Hepatocyte (in vitro differentiated cells): Measurements from ENCODE around the gene B3GNT3. TPM values are rescaled to one million over a fixed set of nuclear protein-coding genes. Genes with fewer than 3 reads are reported as not detected.
"Not testable (repeated sequence)": the region's sequence is repeated elsewhere in the genome, so short reads cannot be mapped to it uniquely, and the experiment has no call there.

Experiments
- DNase-seq: peaks from one replicate; pipeline ENCODE4 v3.0.0-alpha.2; 2016; ENCODE audit warnings: low spot score
- H2AFZ ChIP-seq: fragments of 200-600 bp; sonication (generic); 2 replicates; pipeline ENCODE4 v1.6.0; 2016; ENCODE audit warnings: antibody characterized with exemption, mild to moderate bottlenecking
- H3K27ac ChIP-seq: fragments of 200-600 bp; sonication (generic); 2 replicates; pipeline ENCODE4 v1.5.1; 2016; ENCODE audit warnings: mild to moderate bottlenecking
- H3K27me3 ChIP-seq: fragments of 200-600 bp; sonication (generic); 2 replicates; pipeline ENCODE4 v1.6.1; 2016
- H3K36me3 ChIP-seq: fragments of 200-600 bp; sonication (generic); replicated peaks from 2 replicates; pipeline ENCODE4 v1.5.1; 2016; ENCODE audit warnings: low read depth; ENCODE audit not compliant: insufficient read depth
- H3K4me1 ChIP-seq: fragments of 200-600 bp; sonication (generic); 2 replicates; pipeline ENCODE4 v1.5.1; 2016; ENCODE audit warnings: mild to moderate bottlenecking, moderate library complexity; ENCODE audit not compliant: insufficient read depth
- H3K4me2 ChIP-seq: fragments of 200-600 bp; sonication (generic); 2 replicates; pipeline ENCODE4 v1.6.0; 2016
- H3K4me3 ChIP-seq: fragments of 200-600 bp; sonication (generic); 2 replicates; pipeline ENCODE4 v1.5.1; 2016; ENCODE audit warnings: mild to moderate bottlenecking
- H3K79me2 ChIP-seq: fragments of 200-600 bp; sonication (generic); 2 replicates; pipeline ENCODE4 v1.6.0; 2017; ENCODE audit warnings: mild to moderate bottlenecking
- H3K9me2 ChIP-seq: fragments of 200-600 bp; sonication (generic); replicated peaks from 2 replicates; pipeline ENCODE4 v1.6.0; 2017; ENCODE audit warnings: mild to moderate bottlenecking; ENCODE audit not compliant: insufficient read depth
- H3K9me3 ChIP-seq: fragments of 200-600 bp; sonication (generic); 2 replicates; pipeline ENCODE4 v1.5.1; 2016; ENCODE audit warnings: low read depth, mild to moderate bottlenecking
- H4K20me1 ChIP-seq: fragments of 200-600 bp; sonication (generic); 2 replicates; pipeline ENCODE4 v1.6.0; 2016; ENCODE audit warnings: mild to moderate bottlenecking; ENCODE audit not compliant: insufficient read depth, poor library complexity, severe bottlenecking
- EZH2 ChIP-seq: fragments of 200-600 bp; sonication (generic); IDR thresholded peaks from 2 replicates; pipeline ENCODE4 v1.6.1; 2016; ENCODE audit warnings: antibody characterized with exemption, mild to moderate bottlenecking, borderline replicate concordance
- EZH2phosphoT487 ChIP-seq: fragments of 200-600 bp; sonication (generic); IDR thresholded peaks from one replicate; pipeline ENCODE4 v1.6.1; 2018; ENCODE audit warnings: antibody characterized with exemption, mild to moderate bottlenecking, low read depth, moderate library complexity; ENCODE audit not compliant: unreplicated experiment, severe bottlenecking
- whole genome bisulfite sequencing: methylation state at CpG from one replicate; pipeline ENCODE4 v1.1.6; 2016; ENCODE audit warnings: low lambda C conversion rate; ENCODE audit errors: missing lambda C conversion rate; 5-methylcytosine and 5-hydroxymethylcytosine counted together
- polyA plus RNA-seq: library from polyadenylated mRNA; unstranded; fragments of >200 nt; fragmentation: Nextera tagmentation; extraction: Ambion mirVana; gene quantifications from 2 replicates; pipeline ENCODE4 v1.2.1, GENCODE V29; 2016
- total RNA-seq: library from RNA; depleted of rRNA; stranded (reverse); fragments of >200 nt; gene quantifications from 2 replicates; pipeline ENCODE4 v1.2.3, GENCODE V29; 2014
- TF ChIP-seq, protein P1 (sequence below): fragments of 200-600 bp; sonication (generic); IDR thresholded peaks from 2 replicates; pipeline ENCODE4 v1.5.1; 2016; ENCODE audit warnings: antibody characterized with exemption, mild to moderate bottlenecking; ENCODE audit not compliant: poor library complexity

Gene B3GNT3
- total and polyA plus RNA-seq, 2 experiments from 2014 or later: 14.6 to 19.1 TPM

DNA sequence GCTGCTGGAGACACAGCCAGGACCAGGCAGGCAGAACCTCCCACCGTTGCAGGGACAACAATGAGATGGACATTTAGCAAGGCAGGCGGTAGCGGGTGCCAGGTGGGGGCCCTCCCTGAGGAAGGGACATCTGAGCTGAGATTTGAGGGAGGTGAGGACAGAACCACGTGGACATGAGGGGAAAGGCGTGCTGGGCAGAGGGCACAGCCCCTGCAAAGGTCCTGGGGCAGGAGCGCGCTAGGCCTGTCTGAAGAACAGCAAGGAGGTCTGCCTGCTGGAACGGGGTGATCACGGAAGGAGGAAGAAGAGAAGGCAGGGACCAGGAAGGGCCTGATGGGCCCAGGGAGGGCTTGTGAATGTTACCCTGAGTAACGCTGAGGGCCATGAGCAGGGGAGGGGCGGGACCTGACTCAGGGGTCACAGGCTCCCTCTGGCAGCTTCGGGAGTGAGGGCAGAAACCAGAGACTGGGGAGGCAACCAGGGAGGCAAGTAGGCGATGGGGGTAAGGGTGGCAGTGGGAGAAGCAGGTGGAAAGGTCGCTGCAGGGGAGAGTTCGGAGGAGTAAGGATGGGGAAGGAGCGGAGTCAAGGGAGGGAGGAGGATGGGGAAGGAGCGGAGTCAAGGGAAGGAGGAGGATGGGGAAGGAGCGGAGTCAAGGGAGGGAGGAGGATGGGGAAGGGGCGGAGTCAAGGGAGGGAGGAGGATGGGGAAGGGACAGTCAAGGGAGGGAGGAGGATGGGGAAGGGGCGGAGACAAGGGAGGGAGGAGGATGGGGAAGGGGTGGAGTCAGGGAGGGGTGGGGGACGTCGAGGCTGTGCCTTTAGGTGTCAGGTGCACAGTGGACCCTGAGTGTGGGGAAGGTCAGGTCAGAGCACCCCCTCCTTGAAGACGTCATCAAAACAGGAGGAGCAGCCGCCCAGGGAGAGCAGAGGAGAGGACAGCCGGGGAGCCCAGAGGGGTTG, 15.7 kb upstream of the B3GNT3 start:
- TF ChIP-seq EZH2 (no peak), EZH2phosphoT487 (no peak)
- TF ChIP-seq, protein P1, sequence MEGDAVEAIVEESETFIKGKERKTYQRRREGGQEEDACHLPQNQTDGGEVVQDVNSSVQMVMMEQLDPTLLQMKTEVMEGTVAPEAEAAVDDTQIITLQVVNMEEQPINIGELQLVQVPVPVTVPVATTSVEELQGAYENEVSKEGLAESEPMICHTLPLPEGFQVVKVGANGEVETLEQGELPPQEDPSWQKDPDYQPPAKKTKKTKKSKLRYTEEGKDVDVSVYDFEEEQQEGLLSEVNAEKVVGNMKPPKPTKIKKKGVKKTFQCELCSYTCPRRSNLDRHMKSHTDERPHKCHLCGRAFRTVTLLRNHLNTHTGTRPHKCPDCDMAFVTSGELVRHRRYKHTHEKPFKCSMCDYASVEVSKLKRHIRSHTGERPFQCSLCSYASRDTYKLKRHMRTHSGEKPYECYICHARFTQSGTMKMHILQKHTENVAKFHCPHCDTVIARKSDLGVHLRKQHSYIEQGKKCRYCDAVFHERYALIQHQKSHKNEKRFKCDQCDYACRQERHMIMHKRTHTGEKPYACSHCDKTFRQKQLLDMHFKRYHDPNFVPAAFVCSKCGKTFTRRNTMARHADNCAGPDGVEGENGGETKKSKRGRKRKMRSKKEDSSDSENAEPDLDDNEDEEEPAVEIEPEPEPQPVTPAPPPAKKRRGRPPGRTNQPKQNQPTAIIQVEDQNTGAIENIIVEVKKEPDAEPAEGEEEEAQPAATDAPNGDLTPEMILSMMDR: no peak
- no peaks in the 10 kb centered on the region for H3K27me3 ChIP-seq
- H3K79me2 ChIP-seq: no peaks in the 10 kb centered on the region
- peak; percentile 34 for DNase-seq
- H3K27ac ChIP-seq: no peak overlapping the region
- peak overlapping the region; percentile 78 for H3K4me2 ChIP-seq
- H3K9me2 ChIP-seq: no peaks in the 10 kb centered on the region
- H2AFZ ChIP-seq: no peak overlapping the region
- no peaks in the 10 kb centered on the region for H3K9me3 ChIP-seq
- H3K4me3 ChIP-seq: no peak overlapping the region
- H3K36me3 ChIP-seq: no peaks in the 10 kb centered on the region
- H4K20me1 ChIP-seq: no peaks in the 10 kb centered on the region
- H3K4me1 ChIP-seq: peaks cover 4% of the 10 kb centered on the region
- WGBS: 15% methylated on average over 16 of the region's 25 CpGs

DNA sequence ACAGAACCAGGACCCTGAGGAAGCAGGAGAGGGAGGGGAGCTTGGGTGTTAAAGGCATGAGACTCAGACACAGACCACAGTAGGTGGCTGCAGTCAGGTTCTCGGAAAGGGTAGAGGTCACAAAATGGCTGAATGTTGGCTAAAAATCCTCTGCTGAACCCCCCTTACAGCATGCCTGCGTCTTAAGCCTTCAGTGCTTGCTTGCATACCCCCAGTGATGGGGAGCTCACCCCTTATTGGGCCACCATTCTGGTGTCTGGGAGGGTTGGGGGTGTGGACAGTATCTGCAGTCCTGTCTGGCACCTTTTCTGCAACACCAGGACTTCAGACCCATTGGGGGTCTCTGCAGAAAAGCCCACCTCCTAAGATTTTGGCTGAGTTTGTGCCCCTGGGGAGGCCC, 14.2 kb upstream of the B3GNT3 start:
- TF ChIP-seq EZH2 (no peak), EZH2phosphoT487 (no peak)
- TF ChIP-seq, protein P1: no peak
- Histone ChIP-seq H3K4me3 (no peak overlapping the region), H3K79me2 (no peaks in the 10 kb centered on the region), H3K9me2 (no peaks in the 10 kb centered on the region), H2AFZ (no peak overlapping the region), H3K36me3 (no peaks in the 10 kb centered on the region), H3K27ac (no peak overlapping the region), H4K20me1 (no peaks in the 10 kb centered on the region), H3K27me3 (no peaks in the 10 kb centered on the region), H3K4me2 (no peak overlapping the region), H3K9me3 (no peaks in the 10 kb centered on the region), H3K4me1 (peaks cover 4% of the 10 kb centered on the region)
- DNase-seq: no peak
- WGBS: 83% methylated on average over 2 of the region's 2 CpGs

DNA sequence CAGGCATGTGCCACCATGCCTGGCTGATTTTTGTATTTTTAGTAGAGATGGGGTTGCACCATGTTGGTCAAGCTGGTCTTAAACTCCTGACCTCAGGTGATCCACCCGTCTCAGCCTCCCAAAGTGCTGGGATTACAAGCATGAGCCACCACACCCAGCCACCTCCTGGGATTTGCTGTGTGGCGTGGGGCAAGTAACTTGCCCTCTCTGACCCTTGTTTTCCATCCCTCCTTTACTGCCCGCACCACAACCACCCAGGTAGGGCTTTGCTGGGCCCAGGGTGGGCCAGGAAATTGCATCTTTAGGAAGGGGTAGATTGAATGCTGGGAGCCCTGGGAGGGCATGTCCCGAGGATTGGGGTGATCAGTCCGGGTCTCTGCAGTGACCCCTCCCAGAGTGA, 11.2 kb upstream of the B3GNT3 start:
- not testable (repeated sequence) for H3K36me3 ChIP-seq, H3K79me2 ChIP-seq, H3K27ac ChIP-seq, H3K4me2 ChIP-seq, H3K4me3 ChIP-seq, H3K9me3 ChIP-seq, H3K4me1 ChIP-seq, H3K9me2 ChIP-seq, H4K20me1 ChIP-seq, DNase-seq, H2AFZ ChIP-seq, H3K27me3 ChIP-seq
- 90% methylated on average over 5 of the region's 5 CpGs for WGBS

DNA sequence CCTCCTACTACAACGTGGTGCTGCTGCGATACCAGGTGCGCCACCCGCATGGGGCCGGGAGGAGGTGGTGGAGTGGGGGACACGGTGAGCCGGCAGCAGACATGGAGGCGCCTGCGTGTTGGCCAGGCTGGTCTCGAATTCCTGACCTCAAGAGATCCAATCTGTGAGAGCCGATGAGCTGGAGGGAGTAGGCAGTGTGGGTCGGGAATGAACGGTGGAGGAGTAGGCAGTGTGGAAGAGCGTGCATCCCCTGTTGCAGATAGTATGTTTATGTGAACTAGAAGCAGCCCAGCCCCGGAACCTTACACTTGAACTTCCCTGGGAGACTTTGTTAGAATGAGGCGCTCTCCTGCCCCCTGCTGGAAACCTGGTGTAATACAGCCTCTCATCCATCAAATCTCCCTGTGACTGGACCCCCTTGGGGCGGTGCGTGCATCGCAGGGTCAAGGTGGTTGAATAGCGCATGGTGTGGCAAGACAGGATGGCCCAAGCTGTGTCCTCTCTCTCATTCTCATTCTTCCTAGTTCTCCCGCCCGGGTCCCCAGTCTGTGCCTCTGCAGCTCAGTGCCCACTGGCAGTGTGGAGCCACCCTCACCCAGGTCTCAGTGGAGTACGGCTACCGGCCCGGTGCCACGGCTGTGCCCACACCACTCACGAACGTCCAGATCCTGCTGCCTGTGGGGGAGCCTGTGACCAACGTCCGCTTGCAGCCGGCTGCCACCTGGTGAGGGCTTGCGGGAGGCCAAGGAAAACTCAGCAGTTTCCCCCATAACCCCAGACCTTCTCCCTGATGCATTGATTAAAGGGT, 10.5 kb upstream of the B3GNT3 start:
- Histone ChIP-seq H3K9me2 (no peaks in the 10 kb centered on the region), H3K4me1 (no peaks in the 10 kb centered on the region), H3K36me3 (no peaks in the 10 kb centered on the region), H3K27ac (no peak overlapping the region), H3K9me3 (no peaks in the 10 kb centered on the region), H3K27me3 (no peaks in the 10 kb centered on the region), H4K20me1 (no peaks in the 10 kb centered on the region), H2AFZ (no peak overlapping the region), H3K4me3 (no peak overlapping the region), H3K4me2 (no peak overlapping the region), H3K79me2 (no peaks in the 10 kb centered on the region)
- WGBS: 69% methylated on average over 32 of the region's 32 CpGs
- TF ChIP-seq, protein P1: peak; percentile 62
- TF ChIP-seq EZH2 (no peak), EZH2phosphoT487 (no peak)
- DNase-seq: peak; percentile 84
